HepG2 (cell line): Measurements from ENCODE around the gene WNT5A.

Experiments used
- CEBPB ChIP-seq: IDR thresholded peaks from 2 replicates; pipeline ENCODE4 v1.6.1; 2011; ENCODE audit warnings: low read depth, low read length, improper control_type of control experiment, borderline replicate concordance
- CTCF ChIP-seq: sonication (generic); formaldehyde crosslinking; IDR thresholded peaks from 2 replicates; pipeline ENCODE4 v1.5.0; 2020; ENCODE audit warnings: mild to moderate bottlenecking, missing genetic modification reagents, moderate library complexity
- GLMP ChIP-seq: sonication (generic); formaldehyde crosslinking; IDR thresholded peaks from 2 replicates; pipeline ENCODE4 v1.9.0; 2021; ENCODE audit warnings: missing genetic modification reagents, mild to moderate bottlenecking, borderline replicate concordance
- ISL2 ChIP-seq: sonication (generic); formaldehyde crosslinking; IDR thresholded peaks from 2 replicates; pipeline ENCODE4 v1.5.0; 2020; ENCODE audit warnings: missing genetic modification reagents
- MEF2D ChIP-seq: sonication (generic); formaldehyde crosslinking; IDR thresholded peaks from 2 replicates; pipeline ENCODE4 v1.5.1; 2020; ENCODE audit warnings: mild to moderate bottlenecking, missing genetic modification reagents
- PBX3 ChIP-seq: sonication (generic); formaldehyde crosslinking; IDR thresholded peaks from 2 replicates; pipeline ENCODE4 v1.8.1; 2023; ENCODE audit warnings: missing genetic modification reagents, inconsistent platforms, borderline replicate concordance
- POLR2AphosphoS5 ChIP-seq: IDR thresholded peaks from 2 replicates; pipeline ENCODE4 v1.6.1; 2012; ENCODE audit warnings: low read depth, low read length
- SMARCC2 ChIP-seq: fragments of 450-650 bp; IDR thresholded peaks from 2 replicates; pipeline ENCODE4 v1.6.1; 2017; ENCODE audit warnings: antibody characterized with exemption, mild to moderate bottlenecking
- STAT6 ChIP-seq: sonication (generic); formaldehyde crosslinking; IDR thresholded peaks from 2 replicates; pipeline ENCODE4 v1.4.0; 2020; ENCODE audit warnings: missing genetic modification reagents, mild to moderate bottlenecking, borderline replicate concordance
- SUZ12 ChIP-seq: fragments of 150-350 bp; IDR thresholded peaks from 2 replicates; pipeline ENCODE4 v1.6.1; 2014; ENCODE audit warnings: low read depth, low read length
- U2AF1 ChIP-seq: fragments of 200-400 bp; formaldehyde crosslinking; optimal IDR thresholded peaks from 2 replicates; pipeline ENCODE3; 2017; ENCODE audit warnings: mild to moderate bottlenecking, low read depth, low read length
- ZNF280B ChIP-seq: sonication (generic); formaldehyde crosslinking; IDR thresholded peaks from 2 replicates; pipeline ENCODE4 v1.5.0; 2020; ENCODE audit warnings: missing genetic modification reagents, mild to moderate bottlenecking, borderline replicate concordance
- ZNF326 ChIP-seq: sonication (generic); formaldehyde crosslinking; IDR thresholded peaks from 2 replicates; pipeline ENCODE4 v1.4.0; 2020; ENCODE audit warnings: missing genetic modification reagents, borderline replicate concordance
- ZNF703 ChIP-seq: sonication (generic); formaldehyde crosslinking; IDR thresholded peaks from 2 replicates; pipeline ENCODE4 v1.5.1; 2020; ENCODE audit warnings: missing genetic modification reagents, mild to moderate bottlenecking, moderate library complexity, borderline replicate concordance

GRCh38 chr3:55483196-55484095 is 3.7 kb downstream of the WNT5A start:
- TF ChIP-seq ZNF280B (no peak), PBX3 (CRISPR knock-in tag) (no peak), ISL2 (CRISPR knock-in tag) (no peak), U2AF1 (no peak), CTCF (no peak), STAT6 (CRISPR knock-in tag) (no peak), SUZ12 (no peak), MEF2D (CRISPR knock-in tag) (no peak), ZNF326 (CRISPR knock-in tag) (no peak), SMARCC2 (no peak), CEBPB (no peak), GLMP (CRISPR knock-in tag) (no peak), POLR2AphosphoS5 (no peak), ZNF703 (no peak)
